GM23248 (cell line): ENCODE results near the gene ZDHHC14.

Experiments
- EZH2 ChIP-seq: fragments of 200-600 bp; sonication (generic); IDR thresholded peaks from 2 replicates; pipeline ENCODE4 v1.6.1; 2018; ENCODE audit warnings: antibody characterized with exemption, mild to moderate bottlenecking; ENCODE audit not compliant: insufficient read depth, poor library complexity, severe bottlenecking
- EZH2phosphoT487 ChIP-seq: fragments of 200-600 bp; sonication (generic); IDR thresholded peaks from 2 replicates; pipeline ENCODE4 v1.6.1; 2018; ENCODE audit warnings: antibody characterized with exemption, moderate library complexity, mild to moderate bottlenecking, low read depth; ENCODE audit not compliant: insufficient read depth

- TF ChIP-seq EZH2 (no peak), EZH2phosphoT487 (no peak)
Measured at GRCh38 chr6:157333956-157334355, 47.0 kb upstream of the ZDHHC14 start.
